Aorta (tissue), 5 donors: ENCODE data around the gene POLG. TPM values are rescaled to one million over a fixed set of nuclear protein-coding genes. Genes with fewer than 3 reads are reported as not detected.

Experiments used
- ATAC-seq: fragments of 200-7000 bp; cut with Tn5 transposase; one replicate; pipeline ENCODE4 v1.9.1; 2022; ENCODE audit warnings: moderate library complexity; ENCODE audit not compliant: low FRiP score
- DNase-seq, 2 donors: peaks; one replicate each; pipeline ENCODE4 v3.0.0-alpha.2; 2020
- H3K27ac ChIP-seq, 2 donors: one replicate each; pipeline ENCODE4 v1.5.1; 2013; ENCODE audit warnings: low read length in 2 of 2, mild to moderate bottlenecking in 2 of 2, moderate library complexity in 2 of 2, control low read depth in 1 of 2, inconsistent platforms in 1 of 2, low read depth in 1 of 2
- H3K27me3 ChIP-seq, 2 donors: one replicate each; pipeline ENCODE4 v1.6.1; 2013; ENCODE audit warnings: control low read depth in 1 of 2, low read length in 1 of 2, mild to moderate bottlenecking in 1 of 2, moderate library complexity in 1 of 2; ENCODE audit not compliant: insufficient read depth in 2 of 2, control insufficient read depth in 1 of 2
- H3K36me3 ChIP-seq, 2 donors: one replicate each; pipeline ENCODE4 v1.6.1; 2013; ENCODE audit warnings: control low read depth in 1 of 2, low read length in 1 of 2, mild to moderate bottlenecking in 1 of 2; ENCODE audit not compliant: insufficient read depth in 2 of 2, control insufficient read depth in 1 of 2
- H3K4me1 ChIP-seq, 2 donors: one replicate each; pipeline ENCODE4 v1.6.1; 2013; ENCODE audit warnings: low read length in 2 of 2, control low read depth in 1 of 2, mild to moderate bottlenecking in 1 of 2, moderate library complexity in 1 of 2; ENCODE audit not compliant: insufficient read depth in 2 of 2, control insufficient read depth in 1 of 2
- H3K4me3 ChIP-seq, 2 donors: one replicate each; pipeline ENCODE4 v1.5.1; 2013; ENCODE audit warnings: low read length in 2 of 2, control low read depth in 1 of 2, mild to moderate bottlenecking in 1 of 2
- H3K9me3 ChIP-seq: one replicate; pipeline ENCODE4 v1.6.1; 2013; ENCODE audit warnings: mild to moderate bottlenecking, low read length; ENCODE audit not compliant: control insufficient read depth
- WGBS, 2 donors: extraction: QIAGEN DNeasy Blood & Tissue Kit; methylation state at CpG; one replicate each; pipeline ENCODE4 v1.1.7; 2013; 5-methylcytosine and 5-hydroxymethylcytosine counted together
- intact Hi-C, 2 donors: fragments of 100-400 bp; cut with DNase I; formaldehyde crosslinking; loops; one replicate each; pipeline versions ENCODE4 v1.14.2 to v1.15.0; 2022
- polyA plus RNA-seq, 2 donors: library from polyadenylated mRNA; stranded (reverse); fragments of 200-250 nt; gene quantifications; one replicate each; pipeline ENCODE4 v1.2.3, GENCODE V29; 2013
- total RNA-seq, 2 donors: library from RNA; stranded (reverse); fragmentation: NEBNext Ultra II Directional; extraction: Animal tissue kit (Norgen Biotek cat#: 25700); gene quantifications; one replicate each; pipeline ENCODE4 v1.2.1, GENCODE V29; 2021
- donor health status: healthy with polysubstance abuse.
- donor health status: Bipolar disorder and iron deficiency.
- donor health status: DM: no; HTN: no; CAD: no.
- donor health status: DM: no; HTN: no; CAD: no.
- donor health status: DM: yes; HTN: yes; CAD: no.

Gene POLG
- total and polyA plus RNA-seq, 4 donors = 18.4 to 61.9 (median 57.4) TPM

- no peaks in the 10 kb centered on the region for H3K4me1 ChIP-seq
- DNase-seq (peak in 1 of 2 donors; percentile 73), ATAC-seq (peak; percentile 41)
- no peaks in the 10 kb centered on the region for H3K9me3 ChIP-seq
- no peak overlapping the region for H3K4me3 ChIP-seq
- intact Hi-C loops = no loop called here
- 1% methylated on average over 80 to 87 of the region's 87 CpGs for WGBS, 2 donors
- no peaks in the 10 kb centered on the region for H3K27me3 ChIP-seq
- no peak overlapping the region for H3K27ac ChIP-seq
- no peaks in the 10 kb centered on the region for H3K36me3 ChIP-seq
Measured at GRCh38 chr15:89371228-89372044, 36.8 kb upstream of the POLG start.

DNA sequence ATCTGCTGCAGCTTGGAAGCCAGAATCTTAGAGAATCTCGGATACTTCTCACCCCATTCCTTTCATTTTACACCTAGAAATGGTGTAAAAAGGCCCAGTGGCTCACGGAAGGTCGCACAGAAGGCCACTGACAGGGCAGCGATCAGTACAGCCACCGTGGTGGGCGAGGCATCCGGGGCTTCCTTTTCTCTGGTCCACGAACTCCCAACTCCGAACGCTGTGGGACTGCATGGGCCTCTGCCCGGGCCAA lies 36.3 kb upstream of the POLG start:
- H3K27me3 ChIP-seq = no peaks in the 10 kb centered on the region
- no peak for DNase-seq
- no peak overlapping the region for H3K27ac ChIP-seq
- no peak for ATAC-seq
- H3K9me3 ChIP-seq = no peaks in the 10 kb centered on the region
- no peaks in the 10 kb centered on the region for H3K4me1 ChIP-seq
- 2 to 4% methylated on average over 11 of the region's 11 CpGs for WGBS, 2 donors
- H3K36me3 ChIP-seq = no peaks in the 10 kb centered on the region
- intact Hi-C loops = no loop called here
- no peak overlapping the region for H3K4me3 ChIP-seq

DNA sequence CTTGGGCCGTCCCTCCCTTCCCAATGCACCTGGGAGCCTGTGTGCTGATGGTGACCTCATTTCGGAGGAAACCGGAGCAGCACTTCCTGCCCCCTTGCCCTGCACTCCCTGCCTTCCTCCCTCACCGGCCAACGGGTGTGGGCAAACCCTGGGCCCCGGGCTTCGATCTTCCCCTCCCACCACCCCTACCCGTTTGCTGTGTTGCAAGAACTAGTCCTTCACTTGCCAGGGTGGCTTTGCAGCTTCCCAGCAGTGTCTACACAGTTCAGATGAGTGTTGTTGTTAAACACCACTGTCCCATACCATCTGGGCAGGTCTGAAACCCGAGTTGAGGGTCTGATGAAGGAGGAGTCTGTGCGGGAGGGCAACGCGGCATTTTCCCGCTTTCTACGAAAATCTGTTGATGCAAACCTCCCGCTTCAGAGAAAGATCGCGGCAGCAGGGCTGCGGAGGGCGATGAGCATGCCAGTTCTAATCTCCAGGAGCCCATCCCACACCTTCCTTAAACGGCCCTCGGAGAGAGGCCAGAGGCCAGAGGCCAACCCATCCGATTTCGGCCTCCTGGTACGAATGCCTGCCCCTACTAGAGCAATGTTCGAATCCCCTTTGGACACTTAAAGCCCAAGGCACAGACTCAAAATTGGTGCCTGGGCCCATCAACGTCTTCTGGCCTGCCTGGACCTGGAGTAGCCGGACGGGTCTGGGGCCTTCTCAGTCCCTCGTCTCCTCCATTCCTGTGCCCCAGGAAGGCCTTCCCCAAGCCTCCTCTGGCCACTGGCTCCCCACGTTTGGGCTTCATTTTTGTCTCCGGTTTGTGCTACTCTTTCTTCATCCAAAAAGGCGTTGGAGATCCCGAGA lies 35.7 kb upstream of the POLG start:
- Histone ChIP-seq H3K36me3 (no peaks in the 10 kb centered on the region), H3K4me1 (no peaks in the 10 kb centered on the region), H3K4me3 (no peak overlapping the region), H3K9me3 (no peaks in the 10 kb centered on the region), H3K27ac (no peak overlapping the region), H3K27me3 (no peaks in the 10 kb centered on the region)
- intact Hi-C loops = no loop called here
- DNase-seq (peak in 1 of 2 donors; percentile 55), ATAC-seq (no peak)
- 8 to 9% methylated on average over 33 of the region's 33 CpGs for WGBS, 2 donors

DNA sequence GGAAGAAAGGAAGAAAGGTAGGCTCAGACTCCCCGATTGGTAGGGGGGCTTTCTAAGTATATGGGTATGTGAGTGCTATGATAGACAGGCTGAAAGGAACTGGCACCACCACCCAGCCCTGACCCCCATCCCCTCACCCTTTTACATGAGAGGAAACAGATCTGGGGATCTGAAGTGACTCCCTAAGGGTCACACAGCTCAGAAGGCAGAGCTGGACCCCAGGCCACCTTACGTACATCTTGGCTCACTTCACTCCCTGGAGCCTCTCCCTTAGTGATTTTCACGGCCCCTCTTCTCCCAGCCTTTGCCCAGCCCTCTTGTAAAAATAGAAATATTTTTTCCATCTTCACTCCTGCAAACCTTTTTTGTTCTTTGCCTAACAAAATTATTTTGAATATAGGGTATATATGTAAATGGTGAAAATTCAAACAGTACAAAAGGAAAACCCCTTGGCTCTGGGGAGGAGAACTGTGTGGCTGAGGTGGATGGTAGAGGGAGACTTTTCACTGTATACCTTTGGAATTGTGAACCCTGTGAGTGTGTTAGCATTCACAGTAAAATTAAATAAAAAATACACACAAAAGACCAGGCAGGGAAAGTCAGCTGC lies 34.8 kb upstream of the POLG start:
- H3K9me3 ChIP-seq = no peaks in the 10 kb centered on the region
- intact Hi-C loops = no loop called here
- WGBS, 2 donors = 9 to 22% methylated on average over 3 of the region's 3 CpGs
- H3K27me3 ChIP-seq = no peaks in the 10 kb centered on the region
- no peak overlapping the region for H3K27ac ChIP-seq
- no peaks in the 10 kb centered on the region for H3K36me3 ChIP-seq
- DNase-seq = no peak
- no peak overlapping the region for H3K4me3 ChIP-seq
- H3K4me1 ChIP-seq = no peaks in the 10 kb centered on the region
- no peak for ATAC-seq

DNA sequence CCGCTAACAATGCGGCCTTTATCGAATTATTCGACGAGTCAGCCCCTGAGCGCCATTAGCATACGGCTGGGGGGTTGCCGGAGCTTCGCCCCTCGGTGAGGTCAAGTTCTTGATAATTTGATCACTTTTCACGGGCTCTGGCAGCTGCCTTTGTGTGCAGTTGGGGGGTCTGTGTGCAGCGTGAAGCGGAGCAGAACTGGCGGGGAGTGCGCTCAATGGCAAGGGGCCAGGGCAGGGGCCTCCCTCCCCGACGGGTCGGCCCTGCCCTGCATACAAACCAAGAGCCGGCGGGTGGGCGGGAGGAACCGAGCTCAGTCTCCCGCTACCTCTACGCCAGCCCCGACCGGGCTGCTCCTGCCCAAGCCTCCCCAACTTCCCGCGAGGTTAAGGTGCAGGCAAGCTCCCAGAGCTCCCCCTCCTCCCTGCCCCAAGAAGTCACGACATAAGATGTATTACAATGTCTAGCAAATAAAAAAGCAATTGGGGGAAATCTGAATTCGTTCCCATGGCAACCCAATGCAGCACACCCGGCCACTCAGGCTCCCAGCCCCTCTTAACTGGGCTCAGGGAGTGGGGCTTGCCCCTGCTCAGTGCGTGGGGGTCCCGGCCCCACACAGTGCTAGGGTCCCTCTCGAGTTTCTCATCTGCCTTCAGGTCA lies 34.1 kb upstream of the POLG start:
- intact Hi-C loops = no loop called here
- 1 to 2% methylated on average over 34 of the region's 34 CpGs for WGBS, 2 donors
- H3K36me3 ChIP-seq = no peaks in the 10 kb centered on the region
- no peaks in the 10 kb centered on the region for H3K27me3 ChIP-seq
- DNase-seq = peak in 1 of 2 donors; percentile 54
- no peak for ATAC-seq
- no peaks in the 10 kb centered on the region for H3K4me1 ChIP-seq
- no peak overlapping the region for H3K4me3 ChIP-seq
- no peak overlapping the region for H3K27ac ChIP-seq
- H3K9me3 ChIP-seq = no peaks in the 10 kb centered on the region

- Histone ChIP-seq H3K27ac (no peak overlapping the region), H3K36me3 (no peaks in the 10 kb centered on the region), H3K9me3 (no peaks in the 10 kb centered on the region), H3K27me3 (no peaks in the 10 kb centered on the region), H3K4me1 (no peaks in the 10 kb centered on the region), H3K4me3 (no peak overlapping the region)
- ATAC-seq (no peak), DNase-seq (peak in 1 of 2 donors; percentile 74)
- 1 to 3% methylated on average over 81 to 90 of the region's 90 CpGs for WGBS, 2 donors
- intact Hi-C loops = no loop called here
Measured at GRCh38 chr15:89367485-89368451, 33.1 kb upstream of the POLG start.

GRCh38 chr15:89366656-89367393 lies 32.2 kb upstream of the POLG start:
- no peaks in the 10 kb centered on the region for H3K4me1 ChIP-seq
- H3K27ac ChIP-seq = no peak overlapping the region
- WGBS, 2 donors = 16% methylated on average over 21 of the region's 21 CpGs
- H3K9me3 ChIP-seq = no peaks in the 10 kb centered on the region
- no peaks in the 10 kb centered on the region for H3K27me3 ChIP-seq
- DNase-seq (no peak), ATAC-seq (no peak)
- intact Hi-C loops = no loop called here
- no peak overlapping the region for H3K4me3 ChIP-seq
- no peaks in the 10 kb centered on the region for H3K36me3 ChIP-seq
